ENCODE data around the gene BID.

GRCh38 chr22:17782621-17783020 lies 8.4 kb upstream of the BID start:
- TF ChIP-seq, protein P1, sequence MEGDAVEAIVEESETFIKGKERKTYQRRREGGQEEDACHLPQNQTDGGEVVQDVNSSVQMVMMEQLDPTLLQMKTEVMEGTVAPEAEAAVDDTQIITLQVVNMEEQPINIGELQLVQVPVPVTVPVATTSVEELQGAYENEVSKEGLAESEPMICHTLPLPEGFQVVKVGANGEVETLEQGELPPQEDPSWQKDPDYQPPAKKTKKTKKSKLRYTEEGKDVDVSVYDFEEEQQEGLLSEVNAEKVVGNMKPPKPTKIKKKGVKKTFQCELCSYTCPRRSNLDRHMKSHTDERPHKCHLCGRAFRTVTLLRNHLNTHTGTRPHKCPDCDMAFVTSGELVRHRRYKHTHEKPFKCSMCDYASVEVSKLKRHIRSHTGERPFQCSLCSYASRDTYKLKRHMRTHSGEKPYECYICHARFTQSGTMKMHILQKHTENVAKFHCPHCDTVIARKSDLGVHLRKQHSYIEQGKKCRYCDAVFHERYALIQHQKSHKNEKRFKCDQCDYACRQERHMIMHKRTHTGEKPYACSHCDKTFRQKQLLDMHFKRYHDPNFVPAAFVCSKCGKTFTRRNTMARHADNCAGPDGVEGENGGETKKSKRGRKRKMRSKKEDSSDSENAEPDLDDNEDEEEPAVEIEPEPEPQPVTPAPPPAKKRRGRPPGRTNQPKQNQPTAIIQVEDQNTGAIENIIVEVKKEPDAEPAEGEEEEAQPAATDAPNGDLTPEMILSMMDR (conservative IDR thresholded peaks at IDR 0.05; ENCODE audit: low read depth, low read length): no peak
- TF ChIP-seq POLR2A (IDR thresholded peaks at IDR 0.05; ENCODE audit: low read depth, low read length): no peak
- TF ChIP-seq MAZ (IDR thresholded peaks at IDR 0.05; ENCODE audit: borderline replicate concordance, low read depth, low read length): no peak
- TF ChIP-seq RFX5 (IDR thresholded peaks at IDR 0.05; ENCODE audit: low read depth, low read length): no peak
- no peak for TF ChIP-seq RAD21 (IDR thresholded peaks at IDR 0.05; ENCODE audit: low read length)
- TF ChIP-seq CEBPB (IDR thresholded peaks at IDR 0.05; ENCODE audit: low read depth, low read length): no peak
- no peak for TF ChIP-seq USF2 (IDR thresholded peaks at IDR 0.05; ENCODE audit: low read depth, low read length)
- TF ChIP-seq SMC3 (IDR thresholded peaks at IDR 0.05; ENCODE audit: low read depth, low read length): no peak
- no peak for TF ChIP-seq FOS (IDR thresholded peaks at IDR 0.05; ENCODE audit: low read depth, low read length)
- TF ChIP-seq MAFK (IDR thresholded peaks at IDR 0.05; ENCODE audit: low read depth, low read length): no peak
- TF ChIP-seq CHD1 (IDR thresholded peaks at IDR 0.05; ENCODE audit: low read depth, low read length): no peak
- TF ChIP-seq ELK1 (IDR thresholded peaks at IDR 0.05; ENCODE audit: borderline replicate concordance, low read depth, low read length): no peak
- no peak for TF ChIP-seq MXI1 (IDR thresholded peaks at IDR 0.05; ENCODE audit: borderline replicate concordance, low read depth, low read length)
